B cell (primary cell): ENCODE measurements around the gene MID1. TPM values are rescaled to one million over a fixed set of nuclear protein-coding genes. Genes with fewer than 3 reads are reported as not detected.

Experiments used
- ATAC-seq: fragments of 200-7000 bp; cut with Tn5 transposase; one replicate; pipeline ENCODE4 v1.10.0; 2021; ENCODE audit warnings: low read depth, mild to moderate bottlenecking, moderate number of reproducible peaks, moderate library complexity
- CTCF ChIA-PET: fragments of 350-600 bp; sonication (Branson Sonifier 250); formaldehyde crosslinking; loops from one replicate; lab custom pipeline; 2021; ENCODE audit warnings: antibody characterized with exemption, inconsistent platforms; lab: Charles Lee
- POLR2A ChIA-PET: fragments of 350-600 bp; sonication (Branson Sonifier 250); formaldehyde crosslinking; loops from one replicate; lab custom pipeline; 2021; ENCODE audit warnings: antibody characterized with exemption; lab: Charles Lee
- DNase-seq: peaks from one replicate; pipeline ENCODE4 v3.0.0; 2013
- H2AFZ ChIP-seq: 2 replicates; pipeline ENCODE4 v1.6.1; 2012; ENCODE audit warnings: mild to moderate bottlenecking, low read depth, low read length; ENCODE audit not compliant: insufficient read depth, poor library complexity, severe bottlenecking
- H3K27ac ChIP-seq, 2 donors: 1 replicate in 1 of 2; 2 replicates in 1 of 2; pipeline ENCODE4 v1.5.1; 2012 to 2013; ENCODE audit warnings: low read length in 2 of 2, mild to moderate bottlenecking in 2 of 2, moderate library complexity in 1 of 2
- H3K27me3 ChIP-seq, 4 experiments: fragments of 200-600 bp in 1 of 4; sonication (generic) in 1 of 4; replicated peaks in 1 of 4; 1 replicate in 2 of 4; 2 replicates in 2 of 4; pipeline versions ENCODE4 v1.6.1 to v1.7.0; 2013 to 2016; ENCODE audit warnings: low read length in 3 of 4, mild to moderate bottlenecking in 2 of 4, mixed read lengths in 1 of 4, moderate library complexity in 1 of 4; ENCODE audit not compliant: insufficient read depth in 4 of 4, control insufficient read depth in 3 of 4; ENCODE audit errors: control extremely low read depth in 1 of 4
- H3K36me3 ChIP-seq, 2 experiments: replicated peaks in 1 of 2; 1 replicate in 1 of 2; 2 replicates in 1 of 2; pipeline versions ENCODE4 v1.6.1 to v1.7.1; 2013; ENCODE audit warnings: low read length in 1 of 2; ENCODE audit not compliant: insufficient read depth in 2 of 2, control insufficient read depth in 1 of 2; ENCODE audit errors: control extremely low read depth in 1 of 2, extremely low read depth in 1 of 2
- H3K4me1 ChIP-seq, 2 donors: fragments of 200-600 bp in 1 of 2; sonication (generic) in 1 of 2; 1 replicate in 1 of 2; 2 replicates in 1 of 2; pipeline versions ENCODE4 v1.5.1 to v1.6.1; 2013 to 2017; ENCODE audit warnings: low read length in 2 of 2; ENCODE audit not compliant: control insufficient read depth in 2 of 2, insufficient read depth in 2 of 2
- H3K4me2 ChIP-seq: replicated peaks from 2 replicates; pipeline ENCODE3; 2012; ENCODE audit warnings: mild to moderate bottlenecking, low read depth, low read length; ENCODE audit not compliant: poor library complexity, severe bottlenecking
- H3K4me3 ChIP-seq, 5 experiments: fragments of 200-600 bp in 1 of 5; sonication (generic) in 1 of 5; 1 replicate in 3 of 5; 2 replicates in 2 of 5; pipeline versions ENCODE4 v1.5.1 to v1.7.0; 2011 to 2016; ENCODE audit warnings: low read length in 4 of 5, mild to moderate bottlenecking in 4 of 5, low read depth in 2 of 5, control low read depth in 1 of 5, moderate library complexity in 1 of 5; ENCODE audit not compliant: insufficient read depth in 1 of 5; ENCODE audit errors: control extremely low read depth in 1 of 5, extremely low read depth in 1 of 5
- H3K79me2 ChIP-seq: fragments of 200-600 bp; sonication (generic); one replicate; pipeline ENCODE4 v1.6.0; 2016; ENCODE audit warnings: low read length; ENCODE audit not compliant: control insufficient read depth, insufficient read depth
- H3K9ac ChIP-seq: fragments of 200-600 bp; sonication (generic); 2 replicates; pipeline ENCODE4 v1.6.1; 2017; ENCODE audit warnings: mild to moderate bottlenecking, low read length, moderate library complexity
- H3K9me3 ChIP-seq, 3 donors: one replicate each; pipeline versions ENCODE4 v1.6.1 to v1.7.1; 2013; ENCODE audit warnings: low read length in 2 of 3; ENCODE audit not compliant: control insufficient read depth in 2 of 3, insufficient read depth in 1 of 3; ENCODE audit errors: control extremely low read depth in 1 of 3
- H4K20me1 ChIP-seq: 2 replicates; pipeline ENCODE4 v1.6.0; 2012; ENCODE audit warnings: mild to moderate bottlenecking, low read length; ENCODE audit not compliant: insufficient read depth, control insufficient read depth, poor library complexity, severe bottlenecking
- H3K27ac Mint-ChIP-seq: one replicate; pipeline ENCODE4 v1.8.0; 2021; ENCODE audit warnings: mixed read lengths
- H3K27me3 Mint-ChIP-seq: one replicate; pipeline ENCODE4 v1.8.0; 2021; ENCODE audit warnings: mixed read lengths
- H3K4me1 Mint-ChIP-seq: one replicate; pipeline ENCODE4 v1.8.0; 2021; ENCODE audit warnings: mixed read lengths
- H3K4me3 Mint-ChIP-seq: one replicate; pipeline ENCODE4 v1.8.0; 2021; ENCODE audit warnings: mixed read lengths
- H3K9me3 Mint-ChIP-seq: one replicate; pipeline ENCODE4 v1.8.0; 2022; ENCODE audit warnings: mixed read lengths; ENCODE audit not compliant: insufficient read depth
- EZH2 ChIP-seq: IDR thresholded peaks from 2 replicates; pipeline ENCODE4 v1.6.1; 2012; ENCODE audit warnings: borderline replicate concordance, low read depth, mild to moderate bottlenecking, moderate library complexity, low read length; ENCODE audit not compliant: insufficient read depth, poor library complexity, severe bottlenecking
- WGBS: methylation state at CpG from one replicate; pipeline ENCODE4 v1.1.5; 2013; ENCODE audit warnings: missing lambda C conversion rate; ENCODE audit not compliant: insufficient coverage; 5-methylcytosine and 5-hydroxymethylcytosine counted together
- intact Hi-C: fragments of 100-400 bp; cut with micrococcal nuclease; formaldehyde crosslinking; loops from one replicate; pipeline ENCODE4 v1.10.0; 2022
- polyA plus RNA-seq: library from polyadenylated mRNA; depleted of rRNA; stranded (reverse); fragments of >200 nt; gene quantifications from 2 replicates; pipeline ENCODE4 v1.2.3, GENCODE V29; 2012
- total RNA-seq, 2 donors: library from RNA; stranded (reverse); fragments of 120-200 nt in 1 of 2; gene quantifications; 1 replicate in 1 of 2; 2 replicates in 1 of 2; pipeline versions ENCODE4 v1.2.3 to v1.2.4, GENCODE V29; 2013 to 2022
- TF ChIP-seq, protein P1 (sequence below): fragments of 200-600 bp; IDR thresholded peaks from one replicate; pipeline ENCODE4 v1.8.0; 2022; ENCODE audit warnings: antibody characterized with exemption, mild to moderate bottlenecking

The MID1 gene
- total and polyA plus RNA-seq, 2 donors (not counting 1 experiment from before 2014, with no cell fraction given): 0.15 to 0.44 TPM

DNA sequence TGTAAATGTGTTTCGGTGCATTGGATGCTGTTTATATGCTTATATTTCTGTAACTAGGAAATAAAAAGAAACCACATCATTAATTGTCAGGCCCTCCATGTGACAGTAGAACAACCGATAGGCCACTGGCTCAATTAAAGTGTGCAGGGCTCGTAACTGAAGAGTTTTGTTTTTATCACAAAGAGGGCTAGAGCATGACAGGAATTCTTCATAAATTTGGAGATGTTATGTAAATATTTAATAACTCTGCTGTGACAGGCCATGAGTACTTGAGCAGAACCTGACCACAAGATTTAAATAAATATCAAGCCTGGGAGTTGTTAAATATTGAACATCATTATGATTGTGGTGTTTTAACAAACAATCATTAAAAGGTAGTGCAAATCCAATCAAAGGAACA is 55.9 kb downstream of the MID1 start:
- intact Hi-C loops: no loop called here
- no peak overlapping the region for H3K9ac ChIP-seq
- POLR2A ChIA-PET: no interaction called here
- no peaks in the 10 kb centered on the region for H3K36me3 ChIP-seq
- no peaks in the 10 kb centered on the region for H3K9me3 Mint-ChIP-seq
- TF ChIP-seq, protein P1, sequence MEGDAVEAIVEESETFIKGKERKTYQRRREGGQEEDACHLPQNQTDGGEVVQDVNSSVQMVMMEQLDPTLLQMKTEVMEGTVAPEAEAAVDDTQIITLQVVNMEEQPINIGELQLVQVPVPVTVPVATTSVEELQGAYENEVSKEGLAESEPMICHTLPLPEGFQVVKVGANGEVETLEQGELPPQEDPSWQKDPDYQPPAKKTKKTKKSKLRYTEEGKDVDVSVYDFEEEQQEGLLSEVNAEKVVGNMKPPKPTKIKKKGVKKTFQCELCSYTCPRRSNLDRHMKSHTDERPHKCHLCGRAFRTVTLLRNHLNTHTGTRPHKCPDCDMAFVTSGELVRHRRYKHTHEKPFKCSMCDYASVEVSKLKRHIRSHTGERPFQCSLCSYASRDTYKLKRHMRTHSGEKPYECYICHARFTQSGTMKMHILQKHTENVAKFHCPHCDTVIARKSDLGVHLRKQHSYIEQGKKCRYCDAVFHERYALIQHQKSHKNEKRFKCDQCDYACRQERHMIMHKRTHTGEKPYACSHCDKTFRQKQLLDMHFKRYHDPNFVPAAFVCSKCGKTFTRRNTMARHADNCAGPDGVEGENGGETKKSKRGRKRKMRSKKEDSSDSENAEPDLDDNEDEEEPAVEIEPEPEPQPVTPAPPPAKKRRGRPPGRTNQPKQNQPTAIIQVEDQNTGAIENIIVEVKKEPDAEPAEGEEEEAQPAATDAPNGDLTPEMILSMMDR: no peak
- no peak for TF ChIP-seq EZH2
- ATAC-seq: no peak
- no peaks in the 10 kb centered on the region for H3K9me3 ChIP-seq
- no peaks in the 10 kb centered on the region for H3K4me1 ChIP-seq
- H3K27ac ChIP-seq: no peak overlapping the region
- H3K4me3 ChIP-seq: no peak overlapping the region
- no peaks in the 10 kb centered on the region for H3K27me3 Mint-ChIP-seq
- H3K4me2 ChIP-seq: no peak overlapping the region
- no peak overlapping the region for H3K27ac Mint-ChIP-seq
- no peak overlapping the region for H2AFZ ChIP-seq
- no CpG with 5 or more reads among the region's 3 CpGs for WGBS
- no peaks in the 10 kb centered on the region for H3K79me2 ChIP-seq
- H4K20me1 ChIP-seq: no peaks in the 10 kb centered on the region
- CTCF ChIA-PET: no interaction called here
- H3K4me3 Mint-ChIP-seq: no peak overlapping the region
- no peak for DNase-seq
- H3K4me1 Mint-ChIP-seq: no peaks in the 10 kb centered on the region
- no peaks in the 10 kb centered on the region for H3K27me3 ChIP-seq

DNA sequence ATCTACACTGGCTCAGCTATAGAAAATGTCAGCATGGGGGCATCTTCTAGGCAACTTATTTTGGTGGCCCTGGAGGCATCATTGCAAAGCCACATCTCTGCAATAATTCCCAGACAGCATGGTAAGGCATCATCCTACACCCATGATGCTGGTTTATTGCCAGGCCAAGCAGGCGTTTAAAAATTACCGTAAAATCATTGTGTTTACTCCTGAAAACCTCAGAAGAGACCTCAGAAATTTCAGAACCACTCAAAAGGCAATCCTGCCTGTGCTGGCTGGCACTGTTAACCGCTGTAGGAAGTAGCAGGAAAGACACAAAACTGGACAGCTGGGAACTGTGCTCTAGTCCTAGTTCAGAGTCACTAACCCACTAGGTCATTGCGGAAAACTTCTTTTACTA is 63.2 kb downstream of the MID1 start:
- Histone ChIP-seq H3K9ac (no peak overlapping the region), H3K4me1 (no peaks in the 10 kb centered on the region), H2AFZ (no peak overlapping the region), H3K4me3 (no peak overlapping the region), H3K27me3 (peaks cover 0 to 2% (median 0%) of the 10 kb centered on the region in 4 experiments), H3K9me3 (no peaks in the 10 kb centered on the region), H4K20me1 (no peaks in the 10 kb centered on the region), H3K36me3 (no peaks in the 10 kb centered on the region), H3K4me2 (no peak overlapping the region), H3K79me2 (no peaks in the 10 kb centered on the region), H3K27ac (no peak overlapping the region)
- POLR2A ChIA-PET: no interaction called here
- TF ChIP-seq, protein P1: no peak
- TF ChIP-seq EZH2: no peak
- Mint-ChIP-seq H3K27ac (no peak overlapping the region), H3K9me3 (no peaks in the 10 kb centered on the region), H3K4me3 (no peak overlapping the region), H3K27me3 (peaks cover 8% of the 10 kb centered on the region), H3K4me1 (no peaks in the 10 kb centered on the region)
- CTCF ChIA-PET: no interaction called here
- no CpG with 5 or more reads among the region's 4 CpGs for WGBS
- intact Hi-C loops: no loop called here
- ATAC-seq: no peak
- no peak for DNase-seq
